ELR (cell line): ENCODE data around the gene MEDAG.

Experiments
- DNase-seq: peaks from one replicate; pipeline ENCODE4 v3.0.0-alpha.2; 2015; ENCODE audit warnings: low read depth

MEDAG gene

DNA sequence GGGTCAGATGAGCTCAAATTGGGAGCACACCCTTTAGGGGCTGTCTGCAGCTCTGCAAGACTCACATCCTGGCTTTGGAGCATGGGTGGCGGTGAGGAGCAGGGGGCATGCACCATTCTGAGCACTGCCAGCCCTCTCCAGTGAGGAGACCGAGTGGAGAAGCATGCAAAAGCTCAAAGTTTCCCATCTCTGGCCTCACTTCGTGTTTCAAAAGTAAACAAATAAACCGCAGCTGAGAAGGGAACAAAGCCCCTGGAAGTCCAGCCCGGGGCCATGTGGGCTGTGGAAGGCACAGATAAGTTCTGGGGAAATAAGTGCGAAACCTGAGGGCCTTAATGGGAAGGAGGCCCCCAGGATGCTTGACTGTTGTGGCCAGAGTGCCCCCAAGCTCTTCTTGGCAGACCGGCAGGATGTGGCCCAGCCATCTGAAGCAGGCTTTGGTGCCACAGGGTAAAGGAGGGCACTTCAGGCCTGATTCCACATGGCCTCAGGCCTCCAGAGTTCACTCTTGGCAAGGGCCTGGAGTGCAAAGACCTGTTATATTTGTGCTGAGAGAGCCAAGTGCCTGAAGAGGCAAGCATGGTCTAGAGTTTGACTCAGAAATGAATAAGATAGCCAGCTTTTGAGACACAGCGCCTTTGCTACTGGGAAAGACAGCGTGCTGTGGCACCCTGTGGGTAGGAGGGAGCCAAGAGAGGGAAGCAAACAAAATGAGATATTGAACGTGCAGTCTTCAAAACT is 1.2 kb downstream of the MEDAG start:
- DNase-seq: peak; percentile 60

DNA sequence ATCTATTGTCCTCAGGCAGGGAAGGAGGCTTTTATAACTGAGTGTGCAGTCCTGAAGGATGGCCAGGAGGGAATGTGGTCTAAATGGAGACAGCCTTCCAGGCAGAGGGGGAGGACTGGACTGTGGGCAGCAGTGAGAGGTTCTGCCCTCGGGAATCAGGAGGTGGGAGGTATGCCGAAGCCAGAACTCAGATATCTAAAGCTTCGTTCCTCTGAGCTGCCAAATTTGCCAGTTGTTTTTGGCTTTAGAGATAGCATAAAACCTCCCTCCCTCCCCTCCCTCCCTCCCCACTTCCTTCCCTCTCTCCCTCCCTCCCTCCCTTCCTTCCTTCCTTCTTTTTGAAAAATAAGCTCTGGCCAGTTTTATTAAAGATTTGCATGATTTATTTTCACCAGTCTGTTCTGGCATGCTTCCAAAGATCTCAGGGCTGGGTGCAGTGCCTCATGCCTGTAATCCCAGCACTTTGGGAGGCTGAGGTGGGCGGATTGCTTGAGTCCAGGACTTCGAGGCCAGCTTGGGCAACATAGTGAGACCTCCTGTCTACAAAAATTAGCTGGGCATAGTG is 2.4 kb downstream of the MEDAG start:
- no peak for DNase-seq

- no peak for DNase-seq
Observed at GRCh38 chr13:30910676-30911075, 4.6 kb downstream of the MEDAG start.

DNA sequence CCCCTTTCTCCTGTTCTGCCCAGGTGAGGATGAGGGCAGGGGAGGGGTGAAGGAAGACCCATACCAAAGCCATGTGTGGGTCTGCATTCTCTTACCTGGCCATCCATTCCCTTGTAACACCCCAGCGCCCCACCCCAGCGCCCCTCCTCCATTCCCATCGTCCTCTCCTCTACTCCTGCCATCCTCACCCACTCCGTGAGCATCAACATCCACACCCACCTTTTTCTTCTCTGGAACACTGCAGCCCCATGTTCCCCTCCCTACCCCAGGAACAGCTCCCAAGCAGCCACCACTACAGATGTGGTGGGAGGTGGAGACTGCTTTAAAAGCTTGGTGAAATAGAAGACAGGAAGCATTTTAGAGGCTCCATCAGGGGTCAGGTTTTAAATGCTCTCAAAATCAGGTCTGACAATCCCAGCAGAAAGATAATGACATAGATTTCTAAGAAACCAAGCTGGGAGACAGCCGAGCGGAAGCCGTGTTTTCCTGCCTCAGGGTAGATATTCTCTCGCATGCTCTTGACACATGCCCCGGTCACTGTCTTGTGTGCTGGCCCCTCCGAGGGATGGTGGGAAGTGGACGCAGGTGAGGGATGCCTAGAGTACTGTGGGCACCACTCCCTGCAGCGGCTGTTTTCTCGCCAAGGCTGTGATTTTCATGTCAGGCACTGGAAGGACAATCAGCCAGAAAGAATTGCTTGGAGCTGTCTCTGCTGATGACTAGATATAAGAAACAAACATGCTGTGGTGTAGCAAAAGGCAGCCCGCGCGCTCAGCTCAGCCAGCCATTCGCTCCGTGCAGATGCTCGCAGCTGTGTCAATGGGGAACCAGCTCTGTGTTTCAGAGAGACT is 9.8 kb downstream of the MEDAG start:
- DNase-seq: no peak

DNA sequence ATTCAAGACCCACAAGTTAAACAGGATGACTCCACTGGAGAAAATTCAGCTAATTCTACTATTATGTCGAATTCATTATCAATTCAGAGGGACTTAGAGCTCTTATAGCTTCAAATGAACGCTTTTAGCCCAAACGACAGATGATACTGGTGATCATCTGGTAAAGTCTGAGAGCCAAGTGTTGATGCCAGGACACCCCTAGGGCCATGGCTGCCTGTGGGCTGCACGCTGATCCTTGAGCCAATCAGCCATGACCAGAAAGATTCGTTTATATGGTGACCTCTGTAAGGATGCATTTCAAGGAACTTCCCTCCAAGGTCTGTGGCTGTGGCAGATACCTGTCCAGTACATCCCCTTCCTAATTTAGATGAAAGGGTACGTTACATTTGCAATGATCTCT is 10.9 kb downstream of the MEDAG start:
- DNase-seq: no peak

GRCh38 chr13:30918662-30919405 is 12.8 kb downstream of the MEDAG start:
- no peak for DNase-seq

- no peak for DNase-seq
Observed at GRCh38 chr13:30920162-30920909, 14.3 kb downstream of the MEDAG start.

DNA sequence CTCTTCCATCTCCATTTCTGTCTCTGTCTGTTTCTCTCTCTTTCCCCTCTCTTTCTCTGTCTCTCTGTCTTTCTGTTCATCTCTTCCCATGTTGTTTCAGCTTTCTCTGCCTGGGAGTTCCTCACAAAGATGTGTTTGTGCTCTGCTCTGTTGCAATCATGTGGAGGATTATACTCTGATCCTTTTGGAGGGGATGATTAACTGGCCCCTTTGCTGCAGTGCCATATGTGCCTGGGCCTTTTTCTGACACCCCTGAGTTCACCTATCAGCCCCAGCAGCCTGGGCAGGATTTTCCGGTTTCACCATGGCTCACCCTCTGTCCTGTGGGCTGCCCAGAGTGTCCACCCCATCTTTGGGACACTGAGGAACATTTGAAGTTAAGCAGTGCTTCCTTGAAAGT is 17.3 kb downstream of the MEDAG start:
- no peak for DNase-seq

GRCh38 chr13:30924721-30925120 is 18.6 kb downstream of the MEDAG start:
- DNase-seq: no peak

DNA sequence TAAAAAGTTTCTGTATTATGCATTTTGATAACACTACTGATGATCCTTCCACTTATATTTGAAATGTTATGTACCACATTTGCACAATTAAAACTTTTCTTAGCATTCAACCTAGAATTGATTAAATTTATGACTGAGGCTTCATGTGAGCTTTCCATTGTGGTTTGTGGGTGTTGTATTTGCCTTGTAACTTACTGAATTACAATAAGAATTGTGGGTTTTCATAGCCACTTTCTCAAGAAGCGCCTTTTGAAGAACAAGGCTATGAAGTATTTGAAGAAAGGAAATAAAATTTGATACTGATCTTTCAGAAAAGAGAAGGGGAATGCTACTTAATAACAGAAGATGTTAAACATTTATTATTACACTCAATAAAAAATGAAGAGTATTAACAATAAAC is 19.4 kb downstream of the MEDAG start:
- no peak for DNase-seq

GRCh38 chr13:30926781-30927180 is 20.7 kb downstream of the MEDAG start:
- no peak for DNase-seq

GRCh38 chr13:30927188-30927587 is 21.1 kb downstream of the MEDAG start:
- peak; percentile 26 for DNase-seq

GRCh38 chr13:30927595-30927994 is 21.5 kb downstream of the MEDAG start:
- no peak for DNase-seq

GRCh38 chr13:30928978-30929377 is 22.9 kb downstream of the MEDAG start:
- no peak for DNase-seq

DNA sequence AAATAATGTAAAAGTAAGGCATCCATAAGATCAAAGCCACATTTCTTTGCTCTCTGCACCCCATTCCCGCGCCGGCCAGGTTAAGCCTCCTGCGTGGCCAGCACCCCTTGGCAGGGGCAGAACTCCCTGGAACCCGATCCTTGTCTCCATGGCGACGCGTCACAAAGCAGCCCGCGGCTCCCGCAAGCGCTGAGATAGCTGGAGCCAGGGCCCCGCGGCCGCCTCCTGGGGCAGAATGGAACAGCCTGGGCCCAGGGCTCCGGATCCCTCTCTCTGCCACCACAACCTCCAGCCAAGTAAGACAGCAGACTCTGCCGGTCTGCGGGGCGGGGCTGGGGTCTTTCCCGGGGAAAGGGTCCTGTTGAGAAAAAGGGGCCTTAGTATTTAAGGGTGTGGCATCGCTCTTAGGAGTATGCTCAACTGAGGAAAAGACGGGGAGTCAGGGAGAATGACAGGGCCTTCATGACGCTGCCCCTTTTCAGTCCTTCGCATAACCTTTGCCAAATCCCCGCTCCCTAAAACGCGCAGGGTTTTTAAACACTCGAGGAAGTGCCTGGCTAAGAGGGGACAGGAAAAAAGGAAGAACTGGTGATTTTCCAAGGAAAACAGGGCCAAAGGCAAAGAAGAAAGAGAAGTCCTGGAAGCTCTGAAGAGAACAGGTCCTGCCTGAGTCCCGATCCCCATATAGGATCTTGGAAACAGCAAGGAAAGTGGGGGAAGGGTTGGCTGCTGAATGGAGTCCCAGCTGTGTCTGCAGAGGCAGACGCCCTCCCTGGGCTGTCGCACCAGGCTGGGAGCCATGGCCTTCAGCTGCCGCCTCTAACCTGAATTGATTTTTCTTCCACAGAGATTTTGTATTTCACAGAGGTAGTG is 26.6 kb downstream of the MEDAG start, which contains the start of gene TEX26:
Gene TEX26 (plus strand): TSS at position 176 of the 873 bp plus-strand sequence. CDS start 60 bp downstream, at position 236.
- DNase-seq: no peak

- no peak for DNase-seq
Observed at GRCh38 chr13:30933354-30933670, 27.2 kb downstream of the MEDAG start.

GRCh38 chr13:30934381-30934780 is 28.3 kb downstream of the MEDAG start:
- DNase-seq: peak; percentile 33

GRCh38 chr13:30934803-30935202 is 28.7 kb downstream of the MEDAG start:
- no peak for DNase-seq

GRCh38 chr13:30936971-30937370 is 30.9 kb downstream of the MEDAG start:
- no peak for DNase-seq

GRCh38 chr13:30943881-30944280 is 37.8 kb downstream of the MEDAG start:
- no peak for DNase-seq
